HepG2 (cell line): ENCODE measurements around the gene TCFL5. TPM values are rescaled to one million over a fixed set of nuclear protein-coding genes. Genes with fewer than 3 reads are reported as not detected.

ENCODE experiments used
- ATAC-seq: fragments of 200-7000 bp; cut with Tn5 transposase; 3 replicates; pipeline ENCODE4 v1.9.1; 2020; ENCODE audit warnings: mild to moderate bottlenecking, moderate library complexity
- BruUV-seq: library from RNA; stranded (reverse); fragments of 400-500 nt; replicated peaks from 2 replicates; lab custom pipeline; 2021; lab: Mats Ljungman, UMichigan
- CTCF ChIA-PET: fragments of 300-600 bp; formaldehyde crosslinking; extraction: SDS; loops from one replicate; lab custom pipeline; 2021; ENCODE audit warnings: low total read pairs, inconsistent platforms, low intra/inter-chr PET ratio; lab: Yijun Ruan, JAX
- POLR2A ChIA-PET: fragments of 350-600 bp; sonication (Branson Sonifier 250); formaldehyde crosslinking; loops from one replicate; lab custom pipeline; 2020; ENCODE audit warnings: antibody characterized with exemption, inconsistent platforms; lab: Yijun Ruan, JAX
- DNase-seq: peaks from one replicate; pipeline ENCODE4 v3.0.0-alpha.2; 2015; ENCODE audit warnings: low spot score
- FAIRE-seq: peaks from 3 replicates; lab custom pipeline; 2011; peaks lifted over from hg19 to GRCh38; lab: Jason Lieb, UNC
- H2AFZ ChIP-seq: one replicate; pipeline ENCODE4 v1.6.1; 2011; ENCODE audit warnings: low read length, inconsistent platforms
- H3K27ac ChIP-seq: fragments of 300-600 bp; 3 replicates; pipeline ENCODE4 v1.8.0; 2011; ENCODE audit warnings: mixed run types, mild to moderate bottlenecking, mixed read lengths, low read length, inconsistent platforms; ENCODE audit not compliant: insufficient read depth; ENCODE audit errors: extremely low read length
- H3K27me3 ChIP-seq, 2 experiments: fragments of 200-600 bp in 1 of 2; 2 replicates in 1 of 2; 3 replicates in 1 of 2; pipeline versions ENCODE4 v1.6.0 to v1.8.0; 2011; ENCODE audit warnings: low read length in 2 of 2, mild to moderate bottlenecking in 2 of 2, moderate library complexity in 2 of 2, inconsistent platforms in 1 of 2; ENCODE audit not compliant: insufficient read depth in 2 of 2, control insufficient read depth in 1 of 2
- H3K36me3 ChIP-seq, 2 experiments: fragments of 200-600 bp in 1 of 2; replicated peaks in 1 of 2; 2 replicates in 1 of 2; 3 replicates in 1 of 2; pipeline versions ENCODE4 v1.5.1 to v1.8.0; 2011; ENCODE audit warnings: low read length in 2 of 2, inconsistent platforms in 1 of 2; ENCODE audit not compliant: insufficient read depth in 2 of 2, control insufficient read depth in 1 of 2
- H3K4me1 ChIP-seq: 2 replicates; pipeline ENCODE4 v1.5.1; 2012; ENCODE audit warnings: low read length, inconsistent platforms; ENCODE audit not compliant: insufficient read depth
- H3K4me2 ChIP-seq: 2 replicates; pipeline ENCODE4 v1.6.0; 2011; ENCODE audit warnings: low read depth, low read length, inconsistent platforms
- H3K4me3 ChIP-seq, 3 experiments: fragments of 200-600 bp in 1 of 3; sonication (generic), shearing (Covaris generic) in 1 of 3; replicated peaks in 1 of 3; 2 replicates each; pipeline ENCODE4 v1.5.1; 2011 to 2016; ENCODE audit warnings: low read length in 3 of 3, inconsistent platforms in 2 of 3, low read depth in 2 of 3, mild to moderate bottlenecking in 2 of 3, control low read depth in 1 of 3, mixed read lengths in 1 of 3; ENCODE audit not compliant: insufficient read depth in 1 of 3
- H3K79me2 ChIP-seq: one replicate; pipeline ENCODE4 v1.6.1; 2011; ENCODE audit warnings: low read length, inconsistent platforms; ENCODE audit not compliant: insufficient read depth
- H3K9ac ChIP-seq: 2 replicates; pipeline ENCODE4 v1.6.0; 2011; ENCODE audit warnings: mild to moderate bottlenecking, low read depth, low read length, inconsistent platforms; ENCODE audit not compliant: insufficient read depth
- H3K9me3 ChIP-seq: 2 replicates; pipeline ENCODE4 v1.5.1; 2012; ENCODE audit warnings: mild to moderate bottlenecking, low read length
- H4K20me1 ChIP-seq: 2 replicates; pipeline ENCODE4 v1.6.0; 2011; ENCODE audit warnings: inconsistent platforms, mild to moderate bottlenecking, low read length, moderate library complexity; ENCODE audit not compliant: insufficient read depth
- GABPB1 ChIP-seq: IDR thresholded peaks from 2 replicates; pipeline ENCODE4 v1.6.1; 2016; ENCODE audit warnings: mild to moderate bottlenecking, missing genetic modification reagents, moderate library complexity, missing compliant biosample characterization
- KDM4B ChIP-seq: sonication (generic); formaldehyde crosslinking; IDR thresholded peaks from 2 replicates; pipeline ENCODE4 v1.4.0; 2020; ENCODE audit warnings: missing genetic modification reagents
- KLF11 ChIP-seq: IDR thresholded peaks from 2 replicates; pipeline ENCODE4 v1.6.1; 2016; ENCODE audit warnings: missing compliant biosample characterization
- MAF1 ChIP-seq: sonication (generic); formaldehyde crosslinking; IDR thresholded peaks from 2 replicates; pipeline ENCODE4 v1.5.0; 2020; ENCODE audit warnings: missing genetic modification reagents, borderline replicate concordance
- MEIS1 ChIP-seq: sonication (generic); formaldehyde crosslinking; IDR thresholded peaks from 2 replicates; pipeline ENCODE4 v1.9.0; 2021; ENCODE audit warnings: mild to moderate bottlenecking, missing genetic modification reagents, moderate library complexity, borderline replicate concordance
- MZF1 ChIP-seq: sonication (generic); formaldehyde crosslinking; IDR thresholded peaks from 2 replicates; pipeline ENCODE4 v1.8.1; 2023; ENCODE audit warnings: mild to moderate bottlenecking, missing genetic modification reagents, borderline replicate concordance
- PCBP2 ChIP-seq: fragments of 200-400 bp; formaldehyde crosslinking; optimal IDR thresholded peaks from 2 replicates; pipeline ENCODE3; 2018; ENCODE audit warnings: low read length, low read depth; ENCODE audit not compliant: poor library complexity, severe bottlenecking
- POLR2AphosphoS5 ChIP-seq: IDR thresholded peaks from 2 replicates; pipeline ENCODE4 v1.6.1; 2012; ENCODE audit warnings: low read depth, low read length
- RFXANK ChIP-seq: IDR thresholded peaks from 2 replicates; pipeline ENCODE4 v1.6.1; 2016
- ZNF292 ChIP-seq: sonication (generic); formaldehyde crosslinking; IDR thresholded peaks from 2 replicates; pipeline ENCODE4 v1.8.1; 2022; ENCODE audit warnings: mild to moderate bottlenecking, low read depth, missing genetic modification reagents, borderline replicate concordance
- WGBS: methylation state at CpG from one replicate; pipeline ENCODE4 v1.1.6; 2017; ENCODE audit warnings: low lambda C conversion rate; 5-methylcytosine and 5-hydroxymethylcytosine counted together
- in situ Hi-C: cut with HindIII; loops from 2 replicates; pipeline ENCODE4 v1.10.0; 2017; ENCODE audit warnings: low pct_unique_long_range_greater_than_20kb; ENCODE audit not compliant: extremely low pct_ligation_motif_present
- intact Hi-C: fragments of 100-400 bp; cut with micrococcal nuclease; formaldehyde crosslinking; loops from one replicate; pipeline ENCODE4 v1.10.0; 2022; ENCODE audit not compliant: unreplicated experiment
- polyA plus RNA-seq, 8 experiments: library from polyadenylated mRNA; depleted of rRNA in 3 of 8; stranded (reverse) in 7 of 8; unstranded in 1 of 8; fragments of >200 nt; fragmentation: Illumina TruSeq in 4 of 8; extraction: Trizol in 4 of 8; gene quantifications; 2 replicates each; pipeline versions ENCODE4 v1.2.1 to v1.2.3, GENCODE V29; 2011 to 2016; ENCODE audit warnings: low read depth in 4 of 8, missing spikeins in 1 of 8, mixed read lengths in 1 of 8; ENCODE audit not compliant: insufficient read depth in 1 of 8
- total RNA-seq, 5 experiments: library from RNA; depleted of rRNA; stranded (reverse); fragments of >200 nt; fragmentation: Illumina TruSeq; extraction: Trizol; gene quantifications; 2 replicates each; pipeline ENCODE4 v1.2.3, GENCODE V29; 2016; ENCODE audit warnings: low read depth in 1 of 5
- TF ChIP-seq, protein P1 (sequence below): sonication (generic); formaldehyde crosslinking; IDR thresholded peaks from 2 replicates; pipeline ENCODE4 v1.4.0; 2020; ENCODE audit warnings: missing genetic modification reagents
- TF ChIP-seq, protein P2 (sequence below): sonication (generic); formaldehyde crosslinking; conservative IDR thresholded peaks from 2 replicates; pipeline ENCODE4 v1.4.0; 2020; ENCODE audit warnings: missing genetic modification reagents
- TF ChIP-seq, protein P3 (sequence below): sonication (generic); formaldehyde crosslinking; IDR thresholded peaks from 2 replicates; pipeline ENCODE4 v1.5.1; 2020; ENCODE audit warnings: missing genetic modification reagents, mild to moderate bottlenecking, borderline replicate concordance
- TF ChIP-seq, protein P4 (sequence below): sonication (generic); formaldehyde crosslinking; IDR thresholded peaks from 2 replicates; pipeline ENCODE4 v1.8.0; 2022; ENCODE audit warnings: mild to moderate bottlenecking, missing genetic modification reagents, borderline replicate concordance

Gene TCFL5
- total and polyA plus RNA-seq, 2 of the 13 experiments (the other 11 are each of a cell fraction or from before 2014, with no cell fraction given): 14.8 to 20.0 TPM

DNA sequence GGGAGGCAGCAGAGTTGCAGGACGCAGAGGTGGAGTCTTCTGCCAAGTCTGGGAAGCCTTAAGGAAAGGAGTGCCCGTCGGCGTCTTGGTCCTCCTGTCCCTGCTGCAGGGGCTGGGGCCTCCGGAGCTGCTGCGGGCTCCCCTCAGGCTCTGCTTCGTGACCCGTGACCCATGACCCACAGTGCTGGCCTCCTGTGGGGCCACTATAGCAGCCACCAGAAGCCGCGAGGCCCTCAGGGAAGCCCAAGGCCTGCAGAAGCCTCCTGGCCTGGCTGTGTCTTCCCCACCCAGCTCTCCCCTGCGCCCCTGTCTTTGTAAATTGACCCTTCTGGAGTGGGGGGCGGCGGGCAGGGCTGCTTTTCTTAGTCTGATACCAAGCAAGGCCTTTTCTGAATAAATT is 48.0 kb downstream of the TCFL5 start:
- ATAC-seq (no peak), DNase-seq (no peak), FAIRE-seq (no peak)
- no peak overlapping the region for H3K4me3 ChIP-seq
- H3K36me3 ChIP-seq: peaks cover 28 to 47% of the 10 kb centered on the region in 2 experiments
- peak overlapping the region; percentile 27 for H3K27ac ChIP-seq
- TF ChIP-seq KDM4B (CRISPR knock-in tag): no peak
- 0 out of 2 replicates have a peak, but pooled peaks have one; percentile 45 for TF ChIP-seq MAF1 (CRISPR knock-in tag)
- TF ChIP-seq, protein P1, sequence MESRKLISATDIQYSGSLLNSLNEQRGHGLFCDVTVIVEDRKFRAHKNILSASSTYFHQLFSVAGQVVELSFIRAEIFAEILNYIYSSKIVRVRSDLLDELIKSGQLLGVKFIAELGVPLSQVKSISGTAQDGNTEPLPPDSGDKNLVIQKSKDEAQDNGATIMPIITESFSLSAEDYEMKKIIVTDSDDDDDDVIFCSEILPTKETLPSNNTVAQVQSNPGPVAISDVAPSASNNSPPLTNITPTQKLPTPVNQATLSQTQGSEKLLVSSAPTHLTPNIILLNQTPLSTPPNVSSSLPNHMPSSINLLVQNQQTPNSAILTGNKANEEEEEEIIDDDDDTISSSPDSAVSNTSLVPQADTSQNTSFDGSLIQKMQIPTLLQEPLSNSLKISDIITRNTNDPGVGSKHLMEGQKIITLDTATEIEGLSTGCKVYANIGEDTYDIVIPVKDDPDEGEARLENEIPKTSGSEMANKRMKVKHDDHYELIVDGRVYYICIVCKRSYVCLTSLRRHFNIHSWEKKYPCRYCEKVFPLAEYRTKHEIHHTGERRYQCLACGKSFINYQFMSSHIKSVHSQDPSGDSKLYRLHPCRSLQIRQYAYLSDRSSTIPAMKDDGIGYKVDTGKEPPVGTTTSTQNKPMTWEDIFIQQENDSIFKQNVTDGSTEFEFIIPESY (CRISPR knock-in tag): 0 out of 2 replicates have a peak, but pooled peaks have one; percentile 25
- H3K79me2 ChIP-seq: peaks cover 6% of the 10 kb centered on the region
- BruUV-seq: no TSS peak
- H4K20me1 ChIP-seq: peaks cover 4% of the 10 kb centered on the region; the same call in 1 of the 2 replicates
- H3K4me1 ChIP-seq: peaks cover 31% of the 10 kb centered on the region
- H3K9me3 ChIP-seq: no peaks in the 10 kb centered on the region
- ChIA-PET CTCF (no interaction called here), POLR2A (interaction anchor here (1.2 to 3.0 kb wide), 2 partner anchors 9 to 48 kb away, joined by 5 to 15 read pairs; partner anchors contain the start of gene TCFL5)
- no peak overlapping the region for H3K4me2 ChIP-seq
- H3K9ac ChIP-seq: no peak overlapping the region
- 97% methylated on average over 13 of the region's 13 CpGs for WGBS
- intact Hi-C loops (no loop called here), in situ Hi-C loops (no loop called here)
- H3K27me3 ChIP-seq: no peaks in the 10 kb centered on the region
- H2AFZ ChIP-seq: no peak overlapping the region

DNA sequence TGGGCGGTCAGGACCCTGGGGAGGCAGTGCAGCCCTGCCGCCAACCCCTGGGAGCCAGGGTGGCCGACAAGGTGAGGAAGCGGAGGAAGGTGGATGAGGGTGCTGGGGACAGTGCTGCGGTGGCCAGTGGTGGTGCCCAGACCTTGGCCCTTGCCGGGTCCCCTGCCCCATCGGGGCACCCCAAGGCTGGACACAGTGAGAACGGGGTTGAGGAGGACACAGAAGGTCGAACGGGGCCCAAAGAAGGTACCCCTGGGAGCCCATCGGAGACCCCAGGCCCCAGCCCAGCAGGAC is 48.8 kb downstream of the TCFL5 start:
- Histone ChIP-seq H3K36me3 (peaks cover 35 to 54% of the 10 kb centered on the region in 2 experiments), H3K9ac (no peak overlapping the region), H4K20me1 (peaks cover 7% of the 10 kb centered on the region; the same call in 1 of the 2 replicates), H3K27ac (no peak overlapping the region), H3K9me3 (no peaks in the 10 kb centered on the region), H3K79me2 (peaks cover 3% of the 10 kb centered on the region), H3K27me3 (no peaks in the 10 kb centered on the region), H3K4me3 (no peak overlapping the region), H2AFZ (no peak overlapping the region), H3K4me2 (no peak overlapping the region), H3K4me1 (peaks cover 27% of the 10 kb centered on the region)
- POLR2A ChIA-PET: interaction anchor here (1.3 kb wide), 1 partner anchor 19 kb away, joined by 3 read pairs; no protein-coding TSS in a partner anchor
- in situ Hi-C loops (no loop called here), intact Hi-C loops (no loop called here)
- ATAC-seq (no peak), DNase-seq (no peak), FAIRE-seq (no peak)
- whole genome bisulfite sequencing: 99% methylated on average over 11 of the region's 11 CpGs
- CTCF ChIA-PET: no interaction called here
- TSS peak; percentile 46 for BruUV-seq
- TF ChIP-seq RFXANK (CRISPR knock-in tag) (no peak), POLR2AphosphoS5 (0 out of 2 replicates have a peak, but pooled peaks have one; percentile 27), ZNF292 (CRISPR knock-in tag) (no peak), MEIS1 (CRISPR knock-in tag) (no peak), MZF1 (no peak), KLF11 (no peak), PCBP2 (no peak), GABPB1 (no peak)
- TF ChIP-seq, protein P2, sequence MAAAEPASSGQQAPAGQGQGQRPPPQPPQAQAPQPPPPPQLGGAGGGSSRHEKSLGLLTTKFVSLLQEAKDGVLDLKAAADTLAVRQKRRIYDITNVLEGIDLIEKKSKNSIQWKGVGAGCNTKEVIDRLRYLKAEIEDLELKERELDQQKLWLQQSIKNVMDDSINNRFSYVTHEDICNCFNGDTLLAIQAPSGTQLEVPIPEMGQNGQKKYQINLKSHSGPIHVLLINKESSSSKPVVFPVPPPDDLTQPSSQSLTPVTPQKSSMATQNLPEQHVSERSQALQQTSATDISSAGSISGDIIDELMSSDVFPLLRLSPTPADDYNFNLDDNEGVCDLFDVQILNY (CRISPR knock-in tag): no peak
- TF ChIP-seq, protein P3, sequence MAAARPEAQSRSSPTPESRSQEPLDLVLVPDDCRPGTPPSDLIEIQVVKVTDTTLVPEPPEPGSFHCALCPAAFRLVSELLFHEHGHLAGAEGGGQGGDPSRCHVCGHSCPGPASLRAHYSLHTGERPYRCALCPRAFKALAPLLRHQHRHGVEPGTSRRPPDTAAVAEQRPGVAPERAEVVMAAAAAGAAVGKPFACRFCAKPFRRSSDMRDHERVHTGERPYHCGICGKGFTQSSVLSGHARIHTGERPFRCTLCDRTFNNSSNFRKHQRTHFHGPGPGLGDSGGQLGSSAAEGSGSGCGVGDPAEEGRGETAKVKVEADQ (CRISPR knock-in tag): no peak
- TF ChIP-seq, protein P4, sequence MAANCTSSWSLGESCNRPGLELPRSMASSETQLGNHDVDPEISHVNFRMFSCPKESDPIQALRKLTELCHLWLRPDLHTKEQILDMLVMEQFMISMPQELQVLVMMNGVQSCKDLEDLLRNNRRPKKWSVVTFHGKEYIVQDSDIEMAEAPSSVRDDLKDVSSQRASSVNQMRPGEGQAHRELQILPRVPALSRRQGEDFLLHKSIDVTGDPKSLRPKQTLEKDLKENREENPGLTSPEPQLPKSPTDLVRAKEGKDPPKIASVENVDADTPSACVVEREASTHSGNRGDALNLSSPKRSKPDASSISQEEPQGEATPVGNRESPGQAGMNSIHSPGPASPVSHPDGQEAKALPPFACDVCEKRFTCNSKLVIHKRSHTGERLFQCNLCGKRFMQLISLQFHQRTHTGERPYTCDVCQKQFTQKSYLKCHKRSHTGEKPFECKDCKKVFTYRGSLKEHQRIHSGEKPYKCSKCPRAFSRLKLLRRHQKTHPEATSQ (CRISPR knock-in tag): no peak
